Left lung (tissue), 10 donors: ENCODE measurements around the gene NT5M. TPM values are rescaled to one million over a fixed set of nuclear protein-coding genes. Genes with fewer than 3 reads are reported as not detected.

Experiments used
- ATAC-seq: fragments of 200-7000 bp; cut with Tn5 transposase; one replicate; pipeline ENCODE4 v1.9.1; 2020; ENCODE audit warnings: moderate library complexity
- DNase-seq, 4 donors: peaks; one replicate each; pipeline ENCODE4 v3.0.0-alpha.2; 2013 to 2020
- H3K27ac ChIP-seq, 2 donors: fragments of 200-600 bp; sonication (generic) in 1 of 2; one replicate each; pipeline versions ENCODE4 v1.5.0 to v1.8.0; 2020 to 2021
- H3K27me3 ChIP-seq, 2 donors: fragments of 200-600 bp; sonication (generic) in 1 of 2; one replicate each; pipeline versions ENCODE4 v1.5.0 to v1.8.0; 2020 to 2021
- H3K36me3 ChIP-seq, 2 donors: fragments of 200-600 bp; sonication (generic) in 1 of 2; one replicate each; pipeline versions ENCODE4 v1.5.0 to v1.8.0; 2020 to 2021
- H3K4me1 ChIP-seq, 2 donors: fragments of 200-600 bp; one replicate each; pipeline ENCODE4 v1.8.0; 2021
- H3K4me3 ChIP-seq, 2 donors: fragments of 200-600 bp; sonication (generic) in 1 of 2; one replicate each; pipeline versions ENCODE4 v1.5.0 to v1.8.0; 2020 to 2021; ENCODE audit warnings: mild to moderate bottlenecking in 1 of 2
- H3K9me3 ChIP-seq, 2 donors: fragments of 200-600 bp; sonication (generic) in 1 of 2; one replicate each; pipeline versions ENCODE4 v1.5.0 to v1.8.0; 2020 to 2021
- CTCF ChIP-seq, 2 donors: fragments of 200-600 bp; sonication (generic) in 1 of 2; IDR thresholded peaks; one replicate each; pipeline versions ENCODE4 v1.5.0 to v1.8.0; 2021; ENCODE audit warnings: antibody characterized with exemption in 2 of 2
- intact Hi-C, 2 donors: fragments of 100-400 bp; cut with DNase I; formaldehyde crosslinking; loops; one replicate each; pipeline versions ENCODE4 v1.11.2 to v1.14.2; 2022
- polyA plus RNA-seq, 6 donors: library from polyadenylated mRNA; unstranded; fragments of 120-200 nt; gene quantifications; one replicate each; pipeline ENCODE4 v1.2.1, GENCODE V29; 2013; ENCODE audit not compliant: insufficient read length in 6 of 6
- total RNA-seq, 2 donors: library from RNA; stranded (reverse); fragmentation: NEBNext Ultra II Directional; extraction: Animal tissue kit (Norgen Biotek cat#: 25700); gene quantifications; one replicate each; pipeline ENCODE4 v1.2.1, GENCODE V29; 2021
- donor health status: DM: no; HTN: yes; CAD: no.
- donor health status: DM: no; HTN: no; CAD: no.

The NT5M gene
- total and polyA plus RNA-seq, 8 donors = 1.5 to 5.4 (median 3.8) TPM

- Histone ChIP-seq H3K9me3 (no peaks in the 10 kb centered on the region), H3K27ac (no peak overlapping the region), H3K4me3 (no peak overlapping the region), H3K36me3 (no peaks in the 10 kb centered on the region), H3K4me1 (no peaks in the 10 kb centered on the region), H3K27me3 (peaks cover 0 to 5% of the 10 kb centered on the region in 2 donors)
- intact Hi-C loops = no loop called here
- no peak for DNase-seq
- ATAC-seq = peak; percentile 85
- peak in 1 of 2 donors; percentile 52 for TF ChIP-seq CTCF (IDR thresholded peaks at IDR 0.05)
Observed at GRCh38 chr17:17387498-17388362, 84.6 kb downstream of the NT5M start.

- no peak overlapping the region for H3K27ac ChIP-seq
- no peak for DNase-seq
- no peaks in the 10 kb centered on the region for H3K4me1 ChIP-seq
- TF ChIP-seq CTCF (IDR thresholded peaks at IDR 0.05) = no peak
- no peak overlapping the region for H3K4me3 ChIP-seq
- intact Hi-C loops = no loop called here
- H3K36me3 ChIP-seq = no peaks in the 10 kb centered on the region
- no peaks in the 10 kb centered on the region for H3K9me3 ChIP-seq
- ATAC-seq = peak; percentile 66
- H3K27me3 ChIP-seq = peaks cover 0 to 5% of the 10 kb centered on the region in 2 donors
Observed at GRCh38 chr17:17388657-17389496, 85.7 kb downstream of the NT5M start.

- Histone ChIP-seq H3K9me3 (no peaks in the 10 kb centered on the region), H3K4me3 (no peak overlapping the region), H3K27me3 (no peaks in the 10 kb centered on the region), H3K4me1 (no peaks in the 10 kb centered on the region), H3K36me3 (no peaks in the 10 kb centered on the region), H3K27ac (no peak overlapping the region)
- intact Hi-C loops = no loop called here
- DNase-seq = no peak
- ATAC-seq = no peak
- TF ChIP-seq CTCF (IDR thresholded peaks at IDR 0.05) = no peak
Observed at GRCh38 chr17:17391668-17392370, 88.6 kb downstream of the NT5M start.

- no peak overlapping the region for H3K4me3 ChIP-seq
- no peaks in the 10 kb centered on the region for H3K36me3 ChIP-seq
- H3K4me1 ChIP-seq = peaks cover 0 to 2% of the 10 kb centered on the region in 2 donors
- no peak for TF ChIP-seq CTCF (IDR thresholded peaks at IDR 0.05)
- H3K27me3 ChIP-seq = no peaks in the 10 kb centered on the region
- no peaks in the 10 kb centered on the region for H3K9me3 ChIP-seq
- no peak for DNase-seq
- H3K27ac ChIP-seq = no peak overlapping the region
- ATAC-seq = no peak
- intact Hi-C loops = no loop called here
Observed at GRCh38 chr17:17393976-17394375, 90.8 kb downstream of the NT5M start.
